H1 (cell line): Measurements from ENCODE around the gene TMEM82. TPM values are rescaled to one million over a fixed set of nuclear protein-coding genes. Genes with fewer than 3 reads are reported as not detected.

ENCODE experiments used
- HDAC2 ChIP-seq, 2 experiments: fragments of 300-600 bp in 1 of 2; sonication (generic) in 1 of 2; IDR thresholded peaks; 2 replicates each; pipeline ENCODE4 v1.6.1; 2011 to 2012; ENCODE audit warnings: low read depth in 2 of 2, low read length in 2 of 2, mild to moderate bottlenecking in 2 of 2, moderate library complexity in 2 of 2, borderline replicate concordance in 1 of 2, inconsistent platforms in 1 of 2
- JUN ChIP-seq: IDR thresholded peaks from 2 replicates; pipeline ENCODE4 v1.6.1; 2011; ENCODE audit warnings: low read depth, mild to moderate bottlenecking, improper control_type of control experiment, low read length
- SAP30 ChIP-seq: fragments of 300-600 bp; sonication (generic); IDR thresholded peaks from 2 replicates; pipeline ENCODE4 v1.7.1; 2012; ENCODE audit warnings: low read length, moderate library complexity, mild to moderate bottlenecking, inconsistent platforms; ENCODE audit not compliant: insufficient read depth, insufficient replicate concordance
- SIRT6 ChIP-seq: IDR thresholded peaks from one replicate; pipeline ENCODE4 v1.7.1; 2012; ENCODE audit warnings: low read length, inconsistent platforms
- SP1 ChIP-seq: IDR thresholded peaks from 2 replicates; pipeline ENCODE4 v1.6.1; 2011; ENCODE audit warnings: low read depth, low read length
- SP2 ChIP-seq: IDR thresholded peaks from 2 replicates; pipeline ENCODE4 v1.6.1; 2012; ENCODE audit warnings: mild to moderate bottlenecking, low read length, inconsistent platforms
- SP4 ChIP-seq: IDR thresholded peaks from 2 replicates; pipeline ENCODE4 v1.6.1; 2012; ENCODE audit warnings: low read length, inconsistent platforms
- polyA plus RNA-seq, 7 experiments: library from polyadenylated mRNA; depleted of rRNA in 3 of 7; stranded (reverse) in 5 of 7; unstranded in 2 of 7; fragments of >200 nt in 5 of 7; fragments of 200-250 nt in 2 of 7; gene quantifications; 1 replicate in 5 of 7; 2 replicates in 1 of 7; 4 replicates in 1 of 7; pipeline versions ENCODE4 v1.2.1 to v1.2.3, GENCODE V29; 2011 to 2013; ENCODE audit warnings: missing spikeins in 2 of 7, mixed read lengths in 2 of 7
- total RNA-seq: library from RNA; stranded (reverse); fragmentation: NEBNext Ultra II Directional; extraction: Animal tissue kit (Norgen Biotek cat#: 25700); gene quantifications from 2 replicates; pipeline ENCODE4 v1.2.1, GENCODE V29; 2021
- TF ChIP-seq, protein P1 (sequence below): fragments of 300-600 bp; sonication (generic); IDR thresholded peaks from 2 replicates; pipeline ENCODE4 v1.7.1; 2012; ENCODE audit warnings: low read length, moderate library complexity, mild to moderate bottlenecking, inconsistent platforms; ENCODE audit not compliant: insufficient replicate concordance

Gene TMEM82
- total and polyA plus RNA-seq, 2 of the 8 experiments (the other 6 are each of a cell fraction or from before 2014, with no cell fraction given): 0.32 to 2.1 TPM

DNA sequence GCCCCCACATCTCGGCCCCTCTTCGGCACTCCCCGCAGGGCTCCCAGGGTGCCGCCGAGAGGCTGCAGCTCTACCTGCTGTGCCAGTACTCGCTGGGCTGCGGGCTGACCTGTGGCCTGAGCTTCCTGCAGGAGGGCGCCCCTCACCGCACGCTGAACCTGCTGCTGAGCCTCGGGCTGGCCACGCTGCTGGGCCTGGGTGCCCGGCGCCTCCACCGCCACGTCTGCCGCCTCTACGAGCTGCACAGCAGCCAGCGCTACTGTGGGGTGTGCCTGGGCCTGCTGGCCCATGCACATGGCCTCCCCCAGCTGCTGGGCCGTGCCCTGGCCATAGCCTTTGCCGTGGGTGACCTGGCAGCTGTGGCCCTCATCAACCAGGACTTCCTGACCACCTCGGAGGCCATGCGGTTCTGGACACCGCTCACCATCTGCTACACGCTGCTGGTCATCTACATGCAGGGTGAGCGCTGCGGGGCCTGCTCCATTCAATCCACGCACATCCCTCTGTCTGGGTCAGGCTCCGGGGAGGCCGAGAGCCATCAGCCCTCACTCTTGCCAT lies 1.9 kb downstream of the TMEM82 start (continued):
- TF ChIP-seq JUN: no peak
- no peak for TF ChIP-seq SAP30
- TF ChIP-seq, protein P1, sequence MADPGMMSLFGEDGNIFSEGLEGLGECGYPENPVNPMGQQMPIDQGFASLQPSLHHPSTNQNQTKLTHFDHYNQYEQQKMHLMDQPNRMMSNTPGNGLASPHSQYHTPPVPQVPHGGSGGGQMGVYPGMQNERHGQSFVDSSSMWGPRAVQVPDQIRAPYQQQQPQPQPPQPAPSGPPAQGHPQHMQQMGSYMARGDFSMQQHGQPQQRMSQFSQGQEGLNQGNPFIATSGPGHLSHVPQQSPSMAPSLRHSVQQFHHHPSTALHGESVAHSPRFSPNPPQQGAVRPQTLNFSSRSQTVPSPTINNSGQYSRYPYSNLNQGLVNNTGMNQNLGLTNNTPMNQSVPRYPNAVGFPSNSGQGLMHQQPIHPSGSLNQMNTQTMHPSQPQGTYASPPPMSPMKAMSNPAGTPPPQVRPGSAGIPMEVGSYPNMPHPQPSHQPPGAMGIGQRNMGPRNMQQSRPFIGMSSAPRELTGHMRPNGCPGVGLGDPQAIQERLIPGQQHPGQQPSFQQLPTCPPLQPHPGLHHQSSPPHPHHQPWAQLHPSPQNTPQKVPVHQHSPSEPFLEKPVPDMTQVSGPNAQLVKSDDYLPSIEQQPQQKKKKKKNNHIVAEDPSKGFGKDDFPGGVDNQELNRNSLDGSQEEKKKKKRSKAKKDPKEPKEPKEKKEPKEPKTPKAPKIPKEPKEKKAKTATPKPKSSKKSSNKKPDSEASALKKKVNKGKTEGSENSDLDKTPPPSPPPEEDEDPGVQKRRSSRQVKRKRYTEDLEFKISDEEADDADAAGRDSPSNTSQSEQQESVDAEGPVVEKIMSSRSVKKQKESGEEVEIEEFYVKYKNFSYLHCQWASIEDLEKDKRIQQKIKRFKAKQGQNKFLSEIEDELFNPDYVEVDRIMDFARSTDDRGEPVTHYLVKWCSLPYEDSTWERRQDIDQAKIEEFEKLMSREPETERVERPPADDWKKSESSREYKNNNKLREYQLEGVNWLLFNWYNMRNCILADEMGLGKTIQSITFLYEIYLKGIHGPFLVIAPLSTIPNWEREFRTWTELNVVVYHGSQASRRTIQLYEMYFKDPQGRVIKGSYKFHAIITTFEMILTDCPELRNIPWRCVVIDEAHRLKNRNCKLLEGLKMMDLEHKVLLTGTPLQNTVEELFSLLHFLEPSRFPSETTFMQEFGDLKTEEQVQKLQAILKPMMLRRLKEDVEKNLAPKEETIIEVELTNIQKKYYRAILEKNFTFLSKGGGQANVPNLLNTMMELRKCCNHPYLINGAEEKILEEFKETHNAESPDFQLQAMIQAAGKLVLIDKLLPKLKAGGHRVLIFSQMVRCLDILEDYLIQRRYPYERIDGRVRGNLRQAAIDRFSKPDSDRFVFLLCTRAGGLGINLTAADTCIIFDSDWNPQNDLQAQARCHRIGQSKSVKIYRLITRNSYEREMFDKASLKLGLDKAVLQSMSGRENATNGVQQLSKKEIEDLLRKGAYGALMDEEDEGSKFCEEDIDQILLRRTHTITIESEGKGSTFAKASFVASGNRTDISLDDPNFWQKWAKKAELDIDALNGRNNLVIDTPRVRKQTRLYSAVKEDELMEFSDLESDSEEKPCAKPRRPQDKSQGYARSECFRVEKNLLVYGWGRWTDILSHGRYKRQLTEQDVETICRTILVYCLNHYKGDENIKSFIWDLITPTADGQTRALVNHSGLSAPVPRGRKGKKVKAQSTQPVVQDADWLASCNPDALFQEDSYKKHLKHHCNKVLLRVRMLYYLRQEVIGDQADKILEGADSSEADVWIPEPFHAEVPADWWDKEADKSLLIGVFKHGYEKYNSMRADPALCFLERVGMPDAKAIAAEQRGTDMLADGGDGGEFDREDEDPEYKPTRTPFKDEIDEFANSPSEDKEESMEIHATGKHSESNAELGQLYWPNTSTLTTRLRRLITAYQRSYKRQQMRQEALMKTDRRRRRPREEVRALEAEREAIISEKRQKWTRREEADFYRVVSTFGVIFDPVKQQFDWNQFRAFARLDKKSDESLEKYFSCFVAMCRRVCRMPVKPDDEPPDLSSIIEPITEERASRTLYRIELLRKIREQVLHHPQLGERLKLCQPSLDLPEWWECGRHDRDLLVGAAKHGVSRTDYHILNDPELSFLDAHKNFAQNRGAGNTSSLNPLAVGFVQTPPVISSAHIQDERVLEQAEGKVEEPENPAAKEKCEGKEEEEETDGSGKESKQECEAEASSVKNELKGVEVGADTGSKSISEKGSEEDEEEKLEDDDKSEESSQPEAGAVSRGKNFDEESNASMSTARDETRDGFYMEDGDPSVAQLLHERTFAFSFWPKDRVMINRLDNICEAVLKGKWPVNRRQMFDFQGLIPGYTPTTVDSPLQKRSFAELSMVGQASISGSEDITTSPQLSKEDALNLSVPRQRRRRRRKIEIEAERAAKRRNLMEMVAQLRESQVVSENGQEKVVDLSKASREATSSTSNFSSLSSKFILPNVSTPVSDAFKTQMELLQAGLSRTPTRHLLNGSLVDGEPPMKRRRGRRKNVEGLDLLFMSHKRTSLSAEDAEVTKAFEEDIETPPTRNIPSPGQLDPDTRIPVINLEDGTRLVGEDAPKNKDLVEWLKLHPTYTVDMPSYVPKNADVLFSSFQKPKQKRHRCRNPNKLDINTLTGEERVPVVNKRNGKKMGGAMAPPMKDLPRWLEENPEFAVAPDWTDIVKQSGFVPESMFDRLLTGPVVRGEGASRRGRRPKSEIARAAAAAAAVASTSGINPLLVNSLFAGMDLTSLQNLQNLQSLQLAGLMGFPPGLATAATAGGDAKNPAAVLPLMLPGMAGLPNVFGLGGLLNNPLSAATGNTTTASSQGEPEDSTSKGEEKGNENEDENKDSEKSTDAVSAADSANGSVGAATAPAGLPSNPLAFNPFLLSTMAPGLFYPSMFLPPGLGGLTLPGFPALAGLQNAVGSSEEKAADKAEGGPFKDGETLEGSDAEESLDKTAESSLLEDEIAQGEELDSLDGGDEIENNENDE: no peak
- no peak for TF ChIP-seq SIRT6
- no peak for TF ChIP-seq SP4
- no peak for TF ChIP-seq HDAC2 (IDR thresholded peaks at IDR 0.05; ENCODE audit: borderline replicate concordance in 1 of 2, low read depth in 2 of 2, low read length in 2 of 2)
- no peak for TF ChIP-seq SP2
- no peak for TF ChIP-seq SP1
- TF ChIP-seq, all 59 proteins: peak for 0
